GM10266 (cell line): ENCODE data around the gene UHMK1.
A peak's percentile ranks its signal among the peaks of the same experiment; 100 is the strongest.

Source experiments
- DNase-seq: peaks from one replicate; pipeline ENCODE4 v3.0.0; 2012; ENCODE audit errors: extremely low spot score
- CTCF ChIP-seq: IDR thresholded peaks from 2 replicates; pipeline ENCODE4 v1.5.1; 2012; ENCODE audit warnings: mild to moderate bottlenecking, low read depth; ENCODE audit not compliant: control insufficient read depth, insufficient read depth; ENCODE audit errors: missing control alignments

Gene UHMK1

GRCh38 chr1:162560303-162561036, 62.9 kb downstream of the UHMK1 start:
- TF ChIP-seq CTCF = no peak
- no peak for DNase-seq

GRCh38 chr1:162561037-162561615, 63.5 kb downstream of the UHMK1 start:
- DNase-seq = peak; percentile 95
- TF ChIP-seq CTCF = no peak

GRCh38 chr1:162561616-162562469, 64.2 kb downstream of the UHMK1 start, which contains the start of gene UAP1:
Gene UAP1 (plus strand): TSS chr1:162561722. CDS start chr1:162566069, 4,347 bp downstream.
- TF ChIP-seq CTCF = no peak
- peak; percentile 29 for DNase-seq

- DNase-seq = no peak
- no peak for TF ChIP-seq CTCF
These were observed 64.8 kb downstream of the UHMK1 start for GRCh38 chr1:162562470-162562828.

- no peak for TF ChIP-seq CTCF
- no peak for DNase-seq
These were observed 67.2 kb downstream of the UHMK1 start for GRCh38 chr1:162564762-162565218.

GRCh38 chr1:162565460-162565859, 67.8 kb downstream of the UHMK1 start:
- no peak for TF ChIP-seq CTCF
- DNase-seq = no peak
